Endodermal cell (in vitro differentiated cells): Measurements from ENCODE around the gene PHC2. TPM values are rescaled to one million over a fixed set of nuclear protein-coding genes. Genes with fewer than 3 reads are reported as not detected.
"Not testable (repeated sequence)": the region's sequence is repeated elsewhere in the genome, so short reads cannot be mapped to it uniquely, and the experiment has no call there.

Experiments used
- DNase-seq: peaks from one replicate; pipeline ENCODE4 v3.0.0-alpha.2; 2017
- H3K27ac ChIP-seq: 2 replicates; pipeline ENCODE4 v1.5.1; 2013; ENCODE audit warnings: mild to moderate bottlenecking, low read depth, low read length, moderate library complexity
- H3K27me3 ChIP-seq: 2 replicates; pipeline ENCODE4 v1.6.1; 2013; ENCODE audit warnings: mild to moderate bottlenecking, low read length, moderate library complexity; ENCODE audit not compliant: insufficient read depth, control insufficient read depth, poor library complexity, severe bottlenecking
- H3K36me3 ChIP-seq: 2 replicates; pipeline ENCODE4 v1.7.0; 2013; ENCODE audit warnings: mild to moderate bottlenecking, low read length, moderate library complexity; ENCODE audit not compliant: control insufficient read depth, insufficient read depth
- H3K4me1 ChIP-seq: one replicate; pipeline ENCODE4 v1.7.0; 2013; ENCODE audit warnings: low read length; ENCODE audit not compliant: control insufficient read depth, insufficient read depth
- H3K4me3 ChIP-seq: 2 replicates; pipeline ENCODE4 v1.5.1; 2013; ENCODE audit warnings: mild to moderate bottlenecking, low read length, moderate library complexity
- H3K9ac ChIP-seq: 2 replicates; pipeline ENCODE4 v1.6.1; 2013; ENCODE audit warnings: mild to moderate bottlenecking, low read length, moderate library complexity; ENCODE audit not compliant: poor library complexity, severe bottlenecking; ENCODE audit errors: extremely low read depth
- H3K9me3 ChIP-seq: 2 replicates; pipeline ENCODE4 v1.6.1; 2013; ENCODE audit warnings: mild to moderate bottlenecking, low read length, moderate library complexity; ENCODE audit not compliant: control insufficient read depth
- H3K27ac Mint-ChIP-seq: 2 replicates; pipeline ENCODE4 v1.8.0; 2020; ENCODE audit warnings: mixed read lengths
- H3K27me3 Mint-ChIP-seq: 2 replicates; pipeline ENCODE4 v1.8.0; 2021; ENCODE audit warnings: mild to moderate bottlenecking, mixed read lengths; ENCODE audit not compliant: insufficient read depth
- H3K36me3 Mint-ChIP-seq: 2 replicates; pipeline ENCODE4 v1.8.0; 2020; ENCODE audit warnings: low read depth, mixed read lengths
- H3K4me1 Mint-ChIP-seq: 2 replicates; pipeline ENCODE4 v1.8.0; 2020; ENCODE audit warnings: mixed read lengths
- H3K4me3 Mint-ChIP-seq: 2 replicates; pipeline ENCODE4 v1.8.0; 2020; ENCODE audit warnings: mild to moderate bottlenecking, moderate library complexity, mixed read lengths
- H3K9me3 Mint-ChIP-seq: 2 replicates; pipeline ENCODE4 v1.8.0; 2020; ENCODE audit warnings: mild to moderate bottlenecking, mixed read lengths
- WGBS, 2 experiments: methylation state at CpG; one replicate each; pipeline versions ENCODE4 v1.1.5 to v1.1.7; 2013; ENCODE audit warnings: missing lambda C conversion rate in 2 of 2, mixed read lengths in 1 of 2; ENCODE audit not compliant: insufficient coverage in 1 of 2, insufficient read length in 1 of 2; 5-methylcytosine and 5-hydroxymethylcytosine counted together
- total RNA-seq, 2 donors: library from RNA; stranded (reverse); fragmentation: NEBNext Ultra II Directional in 1 of 2; extraction: Animal tissue kit (Norgen Biotek cat#: 25700) in 1 of 2; gene quantifications; 2 replicates in 1 of 2; 3 replicates in 1 of 2; pipeline ENCODE4 v1.2.1, GENCODE V29; 2021
- TF ChIP-seq, protein P1 (sequence below): fragments of 200-600 bp; sonication (generic); conservative IDR thresholded peaks from 2 replicates; pipeline ENCODE4 v1.5.0; 2021; ENCODE audit warnings: antibody characterized with exemption, mild to moderate bottlenecking

Gene PHC2
- total RNA-seq, 2 donors from 2014 or later, result 32.1 to 43.9 TPM

- TF ChIP-seq, protein P1, sequence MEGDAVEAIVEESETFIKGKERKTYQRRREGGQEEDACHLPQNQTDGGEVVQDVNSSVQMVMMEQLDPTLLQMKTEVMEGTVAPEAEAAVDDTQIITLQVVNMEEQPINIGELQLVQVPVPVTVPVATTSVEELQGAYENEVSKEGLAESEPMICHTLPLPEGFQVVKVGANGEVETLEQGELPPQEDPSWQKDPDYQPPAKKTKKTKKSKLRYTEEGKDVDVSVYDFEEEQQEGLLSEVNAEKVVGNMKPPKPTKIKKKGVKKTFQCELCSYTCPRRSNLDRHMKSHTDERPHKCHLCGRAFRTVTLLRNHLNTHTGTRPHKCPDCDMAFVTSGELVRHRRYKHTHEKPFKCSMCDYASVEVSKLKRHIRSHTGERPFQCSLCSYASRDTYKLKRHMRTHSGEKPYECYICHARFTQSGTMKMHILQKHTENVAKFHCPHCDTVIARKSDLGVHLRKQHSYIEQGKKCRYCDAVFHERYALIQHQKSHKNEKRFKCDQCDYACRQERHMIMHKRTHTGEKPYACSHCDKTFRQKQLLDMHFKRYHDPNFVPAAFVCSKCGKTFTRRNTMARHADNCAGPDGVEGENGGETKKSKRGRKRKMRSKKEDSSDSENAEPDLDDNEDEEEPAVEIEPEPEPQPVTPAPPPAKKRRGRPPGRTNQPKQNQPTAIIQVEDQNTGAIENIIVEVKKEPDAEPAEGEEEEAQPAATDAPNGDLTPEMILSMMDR, result no peak
- Mint-ChIP-seq H3K27me3 (no peaks in the 10 kb centered on the region), H3K9me3 (peaks cover under 1% of the 10 kb centered on the region), H3K36me3 (peaks cover 52% of the 10 kb centered on the region), H3K4me3 (no peak overlapping the region), H3K27ac (no peak overlapping the region), H3K4me1 (no peaks in the 10 kb centered on the region)
- peak; percentile 76 for DNase-seq
- Histone ChIP-seq H3K27me3 (no peaks in the 10 kb centered on the region), H3K9me3 (no peaks in the 10 kb centered on the region), H3K36me3 (peaks cover 56% of the 10 kb centered on the region), H3K27ac (no peak overlapping the region), H3K9ac (no peak overlapping the region), H3K4me1 (no peaks in the 10 kb centered on the region), H3K4me3 (no peak overlapping the region)
- 89 to 92% methylated on average over 10 to 15 of the region's 15 CpGs for WGBS, 2 experiments
These were observed 135.9 kb downstream of the PHC2 start for GRCh38 chr1:33295023-33295422.

GRCh38 chr1:33294071-33295010 lies 136.6 kb downstream of the PHC2 start:
- no peaks in the 10 kb centered on the region for H3K4me1 ChIP-seq
- TF ChIP-seq, protein P1, result no peak
- H3K9me3 ChIP-seq, result no peaks in the 10 kb centered on the region
- WGBS, 2 experiments, result 94 to 97% methylated on average over 7 to 13 of the region's 13 CpGs
- peaks cover 4% of the 10 kb centered on the region for H3K9me3 Mint-ChIP-seq
- no peak for DNase-seq
- H3K4me3 Mint-ChIP-seq, result no peak overlapping the region
- peaks cover 53% of the 10 kb centered on the region for H3K36me3 ChIP-seq
- no peaks in the 10 kb centered on the region for H3K27me3 Mint-ChIP-seq
- no peaks in the 10 kb centered on the region for H3K27me3 ChIP-seq
- H3K4me1 Mint-ChIP-seq, result no peaks in the 10 kb centered on the region
- peaks cover 55% of the 10 kb centered on the region for H3K36me3 Mint-ChIP-seq
- H3K27ac ChIP-seq, result peak overlapping the region; percentile 32
- H3K4me3 ChIP-seq, result no peak overlapping the region
- H3K27ac Mint-ChIP-seq, result no peak overlapping the region
- no peak overlapping the region for H3K9ac ChIP-seq

DNA sequence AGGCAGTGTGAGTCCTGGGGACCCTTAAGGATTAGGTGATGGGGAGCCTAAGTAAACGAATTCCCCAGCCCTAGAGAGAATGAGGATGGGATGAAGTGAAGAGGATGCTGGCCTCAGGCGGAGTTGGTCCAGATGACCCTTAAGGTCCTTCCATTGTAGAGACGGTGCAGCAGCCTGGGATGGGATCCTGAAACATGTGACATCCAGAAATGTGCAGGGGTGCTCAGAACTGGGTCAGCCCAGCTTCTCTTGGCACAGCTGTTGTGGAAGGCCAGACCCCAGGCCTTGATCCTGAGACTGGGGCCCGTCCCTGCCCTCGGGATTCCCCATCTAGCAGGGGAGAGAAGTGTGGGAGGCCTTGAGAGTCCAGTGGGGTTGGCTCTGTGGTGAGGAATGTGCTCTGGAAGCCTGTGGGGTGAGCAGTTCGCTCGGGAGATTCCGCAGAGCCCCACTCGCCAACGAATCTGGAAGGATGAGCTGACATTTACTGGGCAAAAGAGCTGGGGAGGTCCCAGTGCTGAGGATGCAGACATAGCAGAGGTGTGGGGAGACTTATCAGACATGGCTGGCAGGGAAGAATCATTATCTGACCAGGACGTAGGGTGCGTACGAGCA lies 138.1 kb downstream of the PHC2 start:
- Histone ChIP-seq H3K9ac (no peak overlapping the region), H3K4me3 (no peak overlapping the region), H3K27me3 (no peaks in the 10 kb centered on the region), H3K4me1 (no peaks in the 10 kb centered on the region), H3K9me3 (no peaks in the 10 kb centered on the region), H3K36me3 (peaks cover 43% of the 10 kb centered on the region), H3K27ac (no peak overlapping the region)
- no peak overlapping the region for H3K27ac Mint-ChIP-seq
- H3K27me3 Mint-ChIP-seq, result no peaks in the 10 kb centered on the region
- no peaks in the 10 kb centered on the region for H3K4me1 Mint-ChIP-seq
- TF ChIP-seq, protein P1, result no peak
- 96 to 97% methylated on average over 10 to 13 of the region's 13 CpGs for WGBS, 2 experiments
- peaks cover 53% of the 10 kb centered on the region for H3K36me3 Mint-ChIP-seq
- DNase-seq, result no peak
- H3K4me3 Mint-ChIP-seq, result no peak overlapping the region
- H3K9me3 Mint-ChIP-seq, result peaks cover 7% of the 10 kb centered on the region

DNA sequence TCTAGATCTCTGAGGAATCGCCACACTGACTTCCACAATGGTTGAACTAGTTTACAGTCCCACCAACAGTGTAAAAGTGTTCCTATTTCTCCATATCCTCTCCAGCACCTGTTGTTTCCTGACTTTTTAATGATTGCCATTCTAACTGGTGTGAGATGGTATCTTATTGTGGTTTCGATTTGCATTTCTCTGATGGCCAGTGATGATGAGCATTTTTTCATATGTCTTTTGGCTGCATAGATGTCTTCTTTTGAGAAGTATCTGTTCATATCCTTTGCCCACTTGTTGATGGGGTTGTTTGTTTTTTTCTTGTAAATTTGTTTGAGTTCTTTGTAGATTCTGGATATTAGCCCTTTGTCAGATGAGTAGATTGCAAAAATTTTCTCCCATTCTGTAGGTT lies 140.3 kb downstream of the PHC2 start:
- not testable (repeated sequence) for H3K4me1 ChIP-seq, H3K4me3 ChIP-seq, H3K27me3 ChIP-seq, H3K9me3 Mint-ChIP-seq, H3K27ac ChIP-seq, H3K27me3 Mint-ChIP-seq, H3K4me1 Mint-ChIP-seq, H3K9ac ChIP-seq, H3K9me3 ChIP-seq, H3K27ac Mint-ChIP-seq, H3K4me3 Mint-ChIP-seq, DNase-seq
- 88% methylated on average over 1 of the region's 2 CpGs; no CpG with 5 or more reads in 1 of the 2 experiments for WGBS, 2 experiments
- peaks cover 36% of the 10 kb centered on the region for H3K36me3 ChIP-seq
- H3K36me3 Mint-ChIP-seq, result peaks cover 42% of the 10 kb centered on the region
